Measurements from ENCODE around the gene EVX1. TPM values are rescaled to one million over a fixed set of nuclear protein-coding genes. Genes with fewer than 3 reads are reported as not detected.

Gene EVX1
- total and polyA plus RNA-seq, 2 of the 13 experiments (the other 11 are each of a cell fraction or from before 2014, with no cell fraction given) = not detected

GRCh38 chr7:27196287-27196767 lies 46.3 kb upstream of the EVX1 start (continued):
- TF ChIP-seq FOXM1 (CRISPR knock-in tag; IDR thresholded peaks at IDR 0.05) (no peak), ZNF3 (CRISPR knock-in tag; IDR thresholded peaks at IDR 0.05) (no peak), RNF2 (conservative IDR thresholded peaks at IDR 0.05; ENCODE audit: low read depth) (0 out of 2 replicates have a peak, but pooled peaks have one; percentile 43), DNMT1 (CRISPR knock-in tag; IDR thresholded peaks at IDR 0.05) (no peak), TRIM24 (CRISPR knock-in tag; IDR thresholded peaks at IDR 0.05) (no peak), RBFOX2 (IDR thresholded peaks at IDR 0.05; ENCODE audit: low read depth, low read length) (no peak), ZNF432 (CRISPR knock-in tag; IDR thresholded peaks at IDR 0.05; ENCODE audit: borderline replicate concordance) (no peak), MTF2 (CRISPR knock-in tag; IDR thresholded peaks at IDR 0.05; ENCODE audit: borderline replicate concordance) (no peak), YY1 (IDR thresholded peaks at IDR 0.05; ENCODE audit: insufficient read depth, insufficient replicate concordance, low read depth, low read length) (no peak), ZNF607 (CRISPR knock-in tag; IDR thresholded peaks at IDR 0.05; ENCODE audit: borderline replicate concordance) (no peak), ZIK1 (CRISPR knock-in tag; IDR thresholded peaks at IDR 0.05; ENCODE audit: borderline replicate concordance, low read depth) (no peak), ZNF605 (CRISPR knock-in tag; IDR thresholded peaks at IDR 0.05) (no peak), ZNF704 (CRISPR knock-in tag; IDR thresholded peaks at IDR 0.05; ENCODE audit: borderline replicate concordance) (no peak), RORA (CRISPR knock-in tag; IDR thresholded peaks at IDR 0.05) (no peak), ZSCAN20 (CRISPR knock-in tag; IDR thresholded peaks at IDR 0.05; ENCODE audit: borderline replicate concordance) (no peak), KMT2A (CRISPR knock-in tag; IDR thresholded peaks at IDR 0.05) (no peak), ZC3H13 (CRISPR knock-in tag; IDR thresholded peaks at IDR 0.05) (no peak), ATF4 (CRISPR knock-in tag; IDR thresholded peaks at IDR 0.05) (no peak), ZNF276 (CRISPR knock-in tag; IDR thresholded peaks at IDR 0.05; ENCODE audit: low read depth) (no peak), NR2F1 (CRISPR knock-in tag; IDR thresholded peaks at IDR 0.05) (peak in 1 of 2 experiments; percentile 52; a peak in 1 of 4 replicates), ZNF614 (CRISPR knock-in tag; IDR thresholded peaks at IDR 0.05; ENCODE audit: borderline replicate concordance) (no peak), SIX1 (CRISPR knock-in tag; IDR thresholded peaks at IDR 0.05; ENCODE audit: borderline replicate concordance) (no peak), NFKB2 (CRISPR knock-in tag; IDR thresholded peaks at IDR 0.05; ENCODE audit: borderline replicate concordance) (no peak), ZNF282 (IDR thresholded peaks at IDR 0.05; ENCODE audit: partially characterized antibody) (no peak), PRMT3 (CRISPR knock-in tag; IDR thresholded peaks at IDR 0.05; ENCODE audit: borderline replicate concordance, low read depth) (no peak), ZNF850 (CRISPR knock-in tag; conservative IDR thresholded peaks at IDR 0.05) (no peak), RBM22 (optimal IDR thresholded peaks at IDR 0.05; ENCODE audit: low read length) (no peak)
